H9 (cell line): Measurements from ENCODE around the gene SGCD. TPM values are rescaled to one million over a fixed set of nuclear protein-coding genes. Genes with fewer than 3 reads are reported as not detected.

Source experiments
- DNase-seq: peaks from one replicate; pipeline ENCODE4 v3.0.0-alpha.2; 2017
- H2AFZ ChIP-seq: one replicate; pipeline ENCODE4 v1.6.1; 2013; ENCODE audit warnings: mild to moderate bottlenecking, low read length, control low read depth, moderate library complexity
- H2AK5ac ChIP-seq: 2 replicates; pipeline ENCODE4 v1.6.1; 2013; ENCODE audit warnings: low read length, control low read depth, mixed read lengths; ENCODE audit not compliant: insufficient read length
- H2BK120ac ChIP-seq: one replicate; pipeline ENCODE4 v1.6.1; 2013; ENCODE audit warnings: low read depth, mild to moderate bottlenecking, low read length, control low read depth, inconsistent platforms; ENCODE audit not compliant: poor library complexity, severe bottlenecking
- H2BK12ac ChIP-seq: 2 replicates; pipeline ENCODE4 v1.6.1; 2013; ENCODE audit warnings: low read length, control low read depth, mixed read lengths, low read depth; ENCODE audit not compliant: insufficient read length
- H2BK15ac ChIP-seq: 2 replicates; pipeline ENCODE4 v1.6.1; 2013; ENCODE audit warnings: low read depth, low read length, control low read depth
- H2BK20ac ChIP-seq: one replicate; pipeline ENCODE4 v1.6.1; 2013; ENCODE audit warnings: low read depth, mild to moderate bottlenecking, low read length, control low read depth, inconsistent platforms; ENCODE audit not compliant: poor library complexity, severe bottlenecking
- H2BK5ac ChIP-seq: 2 replicates; pipeline ENCODE4 v1.6.1; 2013; ENCODE audit warnings: low read length, control low read depth, mixed read lengths; ENCODE audit not compliant: insufficient read length
- H3K14ac ChIP-seq: 2 replicates; pipeline ENCODE4 v1.6.1; 2013; ENCODE audit warnings: low read length, control low read depth; ENCODE audit not compliant: insufficient read depth
- H3K18ac ChIP-seq: 2 replicates; pipeline ENCODE4 v1.6.1; 2013; ENCODE audit warnings: low read depth, mild to moderate bottlenecking, mixed read lengths, low read length, control low read depth; ENCODE audit not compliant: insufficient read length
- H3K23ac ChIP-seq: 2 replicates; pipeline ENCODE4 v1.6.1; 2013; ENCODE audit warnings: low read length, control low read depth, mixed read lengths, low read depth; ENCODE audit not compliant: insufficient read length
- H3K23me2 ChIP-seq: 2 replicates; pipeline ENCODE4 v1.6.1; 2013; ENCODE audit warnings: low read depth, mild to moderate bottlenecking, mixed read lengths, low read length, control low read depth; ENCODE audit not compliant: insufficient read length, poor library complexity, severe bottlenecking
- H3K27ac ChIP-seq: 2 replicates; pipeline ENCODE4 v1.5.1; 2013; ENCODE audit warnings: low read length, control low read depth, mixed read lengths, low read depth; ENCODE audit not compliant: insufficient read length
- H3K27me3 ChIP-seq: 2 replicates; pipeline ENCODE4 v1.6.1; 2013; ENCODE audit warnings: low read length, control low read depth, inconsistent platforms; ENCODE audit not compliant: insufficient read depth
- H3K4ac ChIP-seq: 2 replicates; pipeline ENCODE4 v1.6.1; 2013; ENCODE audit warnings: low read depth, mild to moderate bottlenecking, control low read depth, inconsistent platforms, low read length, moderate library complexity
- H3K4me1 ChIP-seq: 2 replicates; pipeline ENCODE4 v1.6.1; 2013; ENCODE audit warnings: low read length, control low read depth, inconsistent platforms; ENCODE audit not compliant: insufficient read depth
- H3K4me2 ChIP-seq: 2 replicates; pipeline ENCODE4 v1.6.1; 2013; ENCODE audit warnings: low read length, control low read depth, mixed read lengths; ENCODE audit not compliant: insufficient read length, insufficient read depth
- H3K56ac ChIP-seq: 2 replicates; pipeline ENCODE4 v1.6.1; 2013; ENCODE audit warnings: low read depth, mild to moderate bottlenecking, mixed read lengths, low read length, control low read depth; ENCODE audit not compliant: insufficient read length
- H3K79me1 ChIP-seq: 2 replicates; pipeline ENCODE4 v1.6.1; 2013; ENCODE audit warnings: low read depth, mild to moderate bottlenecking, moderate library complexity, low read length, control low read depth, inconsistent platforms; ENCODE audit not compliant: insufficient read depth, poor library complexity, severe bottlenecking
- H3K79me2 ChIP-seq: 2 replicates; pipeline ENCODE4 v1.6.1; 2013; ENCODE audit warnings: low read length, control low read depth, inconsistent platforms; ENCODE audit not compliant: insufficient read depth
- H3K9ac ChIP-seq: 2 replicates; pipeline ENCODE4 v1.6.1; 2013; ENCODE audit warnings: low read length, control low read depth, mixed read lengths; ENCODE audit not compliant: insufficient read length; ENCODE audit errors: extremely low read depth
- H3K9me3 ChIP-seq: one replicate; pipeline ENCODE4 v1.6.1; 2013; ENCODE audit warnings: low read depth, low read length, inconsistent platforms; ENCODE audit not compliant: control insufficient read depth
- H3T11ph ChIP-seq: one replicate; pipeline ENCODE4 v1.6.1; 2013; ENCODE audit warnings: mild to moderate bottlenecking, low read length, control low read depth, inconsistent platforms
- H4K20me1 ChIP-seq: one replicate; pipeline ENCODE4 v1.6.1; 2013; ENCODE audit not compliant: control insufficient read depth, insufficient read length, insufficient read depth
- H4K5ac ChIP-seq: 2 replicates; pipeline ENCODE4 v1.6.1; 2013; ENCODE audit warnings: low read depth, mild to moderate bottlenecking, mixed read lengths, low read length, control low read depth; ENCODE audit not compliant: insufficient read length
- H4K8ac ChIP-seq: replicated peaks from 2 replicates; pipeline ENCODE4 v1.6.1; 2013; ENCODE audit warnings: low read length, control low read depth, mixed read lengths, low read depth; ENCODE audit not compliant: insufficient read length
- H4K91ac ChIP-seq: 2 replicates; pipeline ENCODE4 v1.6.1; 2013; ENCODE audit warnings: low read depth, mild to moderate bottlenecking, moderate library complexity, mixed read lengths, low read length, control low read depth; ENCODE audit not compliant: insufficient read length
- H3K27ac Mint-ChIP-seq, 3 experiments: 2 replicates in 2 of 3; 3 replicates in 1 of 3; pipeline ENCODE4 v1.8.0; 2020 to 2021; ENCODE audit warnings: mixed read lengths in 3 of 3, mild to moderate bottlenecking in 1 of 3, moderate library complexity in 1 of 3
- H3K27me3 Mint-ChIP-seq: 2 replicates; pipeline ENCODE4 v1.8.0; 2021; ENCODE audit warnings: low read depth, mild to moderate bottlenecking, moderate library complexity, mixed read lengths
- H3K36me3 Mint-ChIP-seq, 3 experiments: 2 replicates in 2 of 3; 3 replicates in 1 of 3; pipeline ENCODE4 v1.8.0; 2020 to 2021; ENCODE audit warnings: low read depth in 3 of 3, mixed read lengths in 3 of 3; ENCODE audit not compliant: insufficient read depth in 1 of 3
- H3K4me1 Mint-ChIP-seq, 2 experiments: 2 replicates each; pipeline ENCODE4 v1.8.0; 2020; ENCODE audit warnings: mixed read lengths in 2 of 2
- H3K4me3 Mint-ChIP-seq, 2 experiments: 2 replicates in 1 of 2; 3 replicates in 1 of 2; pipeline ENCODE4 v1.8.0; 2020 to 2021; ENCODE audit warnings: mild to moderate bottlenecking in 2 of 2, mixed read lengths in 2 of 2, moderate library complexity in 1 of 2
- H3K9me3 Mint-ChIP-seq, 2 experiments: 2 replicates in 1 of 2; 3 replicates in 1 of 2; pipeline ENCODE4 v1.8.0; 2020; ENCODE audit warnings: mild to moderate bottlenecking in 2 of 2, mixed read lengths in 2 of 2, moderate library complexity in 1 of 2
- WGBS: extraction: QIAGEN DNeasy Blood & Tissue Kit; methylation state at CpG from one replicate; pipeline ENCODE4 v1.1.7; 2013; ENCODE audit warnings: missing lambda C conversion rate, low lambda C conversion rate, mixed read lengths; ENCODE audit not compliant: insufficient read length; ENCODE audit errors: extremely low coverage; 5-methylcytosine and 5-hydroxymethylcytosine counted together
- total RNA-seq: library from RNA; stranded (reverse); gene quantifications from 2 replicates; pipeline ENCODE4 v1.2.1, GENCODE V29; 2021
- TF ChIP-seq, protein P1 (sequence below): fragments of 200-600 bp; sonication (generic); conservative IDR thresholded peaks from 3 replicates; pipeline ENCODE4 v1.8.0; 2021; ENCODE audit warnings: antibody characterized with exemption, mild to moderate bottlenecking

The SGCD gene
- total RNA-seq, 1 experiment from 2014 or later = 0.11 TPM

DNA sequence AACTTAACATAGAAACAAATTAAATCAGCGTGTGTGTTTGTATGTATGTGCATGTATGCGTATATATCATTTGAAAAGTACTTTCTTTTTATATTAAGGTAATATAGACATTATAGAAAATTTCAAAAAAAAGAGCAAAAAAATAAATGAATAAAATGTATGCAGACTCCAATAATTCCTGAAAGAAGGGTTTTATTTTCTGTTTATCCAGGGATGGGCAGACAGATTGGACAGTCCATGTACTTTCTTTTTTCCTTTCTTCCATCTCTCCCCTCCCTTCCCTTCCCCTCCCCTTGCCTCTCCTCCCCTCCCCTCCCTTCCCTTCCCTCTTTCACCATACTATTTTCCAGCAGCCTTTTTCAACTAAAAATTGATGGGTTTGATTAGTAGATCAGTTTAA lies 123.8 kb downstream of the SGCD start:
- Histone ChIP-seq H3K14ac (no peak overlapping the region), H3T11ph (no peak overlapping the region), H2BK20ac (no peak overlapping the region), H4K8ac (no peak overlapping the region), H2AK5ac (no peak overlapping the region), H3K27me3 (no peaks in the 10 kb centered on the region), H3K56ac (no peak overlapping the region), H3K23me2 (no peaks in the 10 kb centered on the region), H3K79me1 (no peaks in the 10 kb centered on the region), H2BK12ac (no peak overlapping the region), H4K20me1 (no peaks in the 10 kb centered on the region), H4K5ac (no peak overlapping the region), H4K91ac (no peak overlapping the region), H3K9me3 (no peaks in the 10 kb centered on the region), H3K18ac (no peak overlapping the region), H3K4me1 (peaks cover 8% of the 10 kb centered on the region; the same call in 1 of the 2 replicates), H3K79me2 (no peaks in the 10 kb centered on the region), H2AFZ (no peak overlapping the region), H3K23ac (no peak overlapping the region), H3K9ac (no peak overlapping the region), H3K27ac (no peak overlapping the region), H2BK5ac (no peak overlapping the region), H2BK15ac (no peak overlapping the region), H3K4me2 (no peak overlapping the region), H2BK120ac (no peak overlapping the region), H3K4ac (no peak overlapping the region)
- H3K9me3 Mint-ChIP-seq = no peaks in the 10 kb centered on the region
- H3K27ac Mint-ChIP-seq = no peak overlapping the region
- DNase-seq = no peak
- H3K4me3 Mint-ChIP-seq = no peak overlapping the region
- TF ChIP-seq, protein P1, sequence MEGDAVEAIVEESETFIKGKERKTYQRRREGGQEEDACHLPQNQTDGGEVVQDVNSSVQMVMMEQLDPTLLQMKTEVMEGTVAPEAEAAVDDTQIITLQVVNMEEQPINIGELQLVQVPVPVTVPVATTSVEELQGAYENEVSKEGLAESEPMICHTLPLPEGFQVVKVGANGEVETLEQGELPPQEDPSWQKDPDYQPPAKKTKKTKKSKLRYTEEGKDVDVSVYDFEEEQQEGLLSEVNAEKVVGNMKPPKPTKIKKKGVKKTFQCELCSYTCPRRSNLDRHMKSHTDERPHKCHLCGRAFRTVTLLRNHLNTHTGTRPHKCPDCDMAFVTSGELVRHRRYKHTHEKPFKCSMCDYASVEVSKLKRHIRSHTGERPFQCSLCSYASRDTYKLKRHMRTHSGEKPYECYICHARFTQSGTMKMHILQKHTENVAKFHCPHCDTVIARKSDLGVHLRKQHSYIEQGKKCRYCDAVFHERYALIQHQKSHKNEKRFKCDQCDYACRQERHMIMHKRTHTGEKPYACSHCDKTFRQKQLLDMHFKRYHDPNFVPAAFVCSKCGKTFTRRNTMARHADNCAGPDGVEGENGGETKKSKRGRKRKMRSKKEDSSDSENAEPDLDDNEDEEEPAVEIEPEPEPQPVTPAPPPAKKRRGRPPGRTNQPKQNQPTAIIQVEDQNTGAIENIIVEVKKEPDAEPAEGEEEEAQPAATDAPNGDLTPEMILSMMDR = no peak
- H3K27me3 Mint-ChIP-seq = no peaks in the 10 kb centered on the region
- peaks cover 27 to 28% of the 10 kb centered on the region in 2 experiments for H3K4me1 Mint-ChIP-seq
- no peaks in the 10 kb centered on the region for H3K36me3 Mint-ChIP-seq
- WGBS = no CpG with 5 or more reads among the region's 2 CpGs
